Hepatocyte (in vitro differentiated cells): Measurements from ENCODE around the gene ASB10. TPM values are rescaled to one million over a fixed set of nuclear protein-coding genes. Genes with fewer than 3 reads are reported as not detected.

Experiments used
- DNase-seq: peaks from one replicate; pipeline ENCODE4 v3.0.0-alpha.2; 2016; ENCODE audit warnings: low spot score
- H2AFZ ChIP-seq: fragments of 200-600 bp; sonication (generic); 2 replicates; pipeline ENCODE4 v1.6.0; 2016; ENCODE audit warnings: antibody characterized with exemption, mild to moderate bottlenecking
- H3K27ac ChIP-seq: fragments of 200-600 bp; sonication (generic); 2 replicates; pipeline ENCODE4 v1.5.1; 2016; ENCODE audit warnings: mild to moderate bottlenecking
- H3K27me3 ChIP-seq: fragments of 200-600 bp; sonication (generic); 2 replicates; pipeline ENCODE4 v1.6.1; 2016
- H3K36me3 ChIP-seq: fragments of 200-600 bp; sonication (generic); replicated peaks from 2 replicates; pipeline ENCODE4 v1.5.1; 2016; ENCODE audit warnings: low read depth; ENCODE audit not compliant: insufficient read depth
- H3K4me1 ChIP-seq: fragments of 200-600 bp; sonication (generic); 2 replicates; pipeline ENCODE4 v1.5.1; 2016; ENCODE audit warnings: mild to moderate bottlenecking, moderate library complexity; ENCODE audit not compliant: insufficient read depth
- H3K4me2 ChIP-seq: fragments of 200-600 bp; sonication (generic); 2 replicates; pipeline ENCODE4 v1.6.0; 2016
- H3K4me3 ChIP-seq: fragments of 200-600 bp; sonication (generic); 2 replicates; pipeline ENCODE4 v1.5.1; 2016; ENCODE audit warnings: mild to moderate bottlenecking
- H3K79me2 ChIP-seq: fragments of 200-600 bp; sonication (generic); 2 replicates; pipeline ENCODE4 v1.6.0; 2017; ENCODE audit warnings: mild to moderate bottlenecking
- H3K9me2 ChIP-seq: fragments of 200-600 bp; sonication (generic); replicated peaks from 2 replicates; pipeline ENCODE4 v1.6.0; 2017; ENCODE audit warnings: mild to moderate bottlenecking; ENCODE audit not compliant: insufficient read depth
- H3K9me3 ChIP-seq: fragments of 200-600 bp; sonication (generic); 2 replicates; pipeline ENCODE4 v1.5.1; 2016; ENCODE audit warnings: low read depth, mild to moderate bottlenecking
- H4K20me1 ChIP-seq: fragments of 200-600 bp; sonication (generic); 2 replicates; pipeline ENCODE4 v1.6.0; 2016; ENCODE audit warnings: mild to moderate bottlenecking; ENCODE audit not compliant: insufficient read depth, poor library complexity, severe bottlenecking
- EZH2 ChIP-seq: fragments of 200-600 bp; sonication (generic); IDR thresholded peaks from 2 replicates; pipeline ENCODE4 v1.6.1; 2016; ENCODE audit warnings: antibody characterized with exemption, mild to moderate bottlenecking, borderline replicate concordance
- EZH2phosphoT487 ChIP-seq: fragments of 200-600 bp; sonication (generic); IDR thresholded peaks from one replicate; pipeline ENCODE4 v1.6.1; 2018; ENCODE audit warnings: antibody characterized with exemption, mild to moderate bottlenecking, low read depth, moderate library complexity; ENCODE audit not compliant: unreplicated experiment, severe bottlenecking
- whole genome bisulfite sequencing: methylation state at CpG from one replicate; pipeline ENCODE4 v1.1.6; 2016; ENCODE audit warnings: low lambda C conversion rate; ENCODE audit errors: missing lambda C conversion rate; 5-methylcytosine and 5-hydroxymethylcytosine counted together
- polyA plus RNA-seq: library from polyadenylated mRNA; unstranded; fragments of >200 nt; fragmentation: Nextera tagmentation; extraction: Ambion mirVana; gene quantifications from 2 replicates; pipeline ENCODE4 v1.2.1, GENCODE V29; 2016
- total RNA-seq: library from RNA; depleted of rRNA; stranded (reverse); fragments of >200 nt; gene quantifications from 2 replicates; pipeline ENCODE4 v1.2.3, GENCODE V29; 2014
- TF ChIP-seq, protein P1 (sequence below): fragments of 200-600 bp; sonication (generic); IDR thresholded peaks from 2 replicates; pipeline ENCODE4 v1.5.1; 2016; ENCODE audit warnings: antibody characterized with exemption, mild to moderate bottlenecking; ENCODE audit not compliant: poor library complexity

Gene ASB10
- total and polyA plus RNA-seq, 2 experiments from 2014 or later, result not detected

GRCh38 chr7:151206914-151207313, 19.9 kb upstream of the ASB10 start:
- no peaks in the 10 kb centered on the region for H3K27me3 ChIP-seq
- WGBS, result 70% methylated on average over 9 of the region's 9 CpGs
- no peaks in the 10 kb centered on the region for H3K9me2 ChIP-seq
- H4K20me1 ChIP-seq, result no peaks in the 10 kb centered on the region
- H3K4me1 ChIP-seq, result no peaks in the 10 kb centered on the region
- H3K4me2 ChIP-seq, result no peak overlapping the region
- H3K27ac ChIP-seq, result no peak overlapping the region
- no peaks in the 10 kb centered on the region for H3K9me3 ChIP-seq
- H3K36me3 ChIP-seq, result no peaks in the 10 kb centered on the region
- no peak for DNase-seq
- H3K79me2 ChIP-seq, result no peaks in the 10 kb centered on the region
- no peak overlapping the region for H3K4me3 ChIP-seq
- H2AFZ ChIP-seq, result no peak overlapping the region
- TF ChIP-seq, protein P1, sequence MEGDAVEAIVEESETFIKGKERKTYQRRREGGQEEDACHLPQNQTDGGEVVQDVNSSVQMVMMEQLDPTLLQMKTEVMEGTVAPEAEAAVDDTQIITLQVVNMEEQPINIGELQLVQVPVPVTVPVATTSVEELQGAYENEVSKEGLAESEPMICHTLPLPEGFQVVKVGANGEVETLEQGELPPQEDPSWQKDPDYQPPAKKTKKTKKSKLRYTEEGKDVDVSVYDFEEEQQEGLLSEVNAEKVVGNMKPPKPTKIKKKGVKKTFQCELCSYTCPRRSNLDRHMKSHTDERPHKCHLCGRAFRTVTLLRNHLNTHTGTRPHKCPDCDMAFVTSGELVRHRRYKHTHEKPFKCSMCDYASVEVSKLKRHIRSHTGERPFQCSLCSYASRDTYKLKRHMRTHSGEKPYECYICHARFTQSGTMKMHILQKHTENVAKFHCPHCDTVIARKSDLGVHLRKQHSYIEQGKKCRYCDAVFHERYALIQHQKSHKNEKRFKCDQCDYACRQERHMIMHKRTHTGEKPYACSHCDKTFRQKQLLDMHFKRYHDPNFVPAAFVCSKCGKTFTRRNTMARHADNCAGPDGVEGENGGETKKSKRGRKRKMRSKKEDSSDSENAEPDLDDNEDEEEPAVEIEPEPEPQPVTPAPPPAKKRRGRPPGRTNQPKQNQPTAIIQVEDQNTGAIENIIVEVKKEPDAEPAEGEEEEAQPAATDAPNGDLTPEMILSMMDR, result no peak
- no peak for TF ChIP-seq EZH2
- TF ChIP-seq EZH2phosphoT487, result no peak

GRCh38 chr7:151205730-151206129, 18.7 kb upstream of the ASB10 start:
- Histone ChIP-seq H4K20me1 (no peaks in the 10 kb centered on the region), H3K9me2 (no peaks in the 10 kb centered on the region), H3K36me3 (no peaks in the 10 kb centered on the region), H3K4me1 (no peaks in the 10 kb centered on the region), H2AFZ (no peak overlapping the region), H3K4me3 (no peak overlapping the region), H3K27ac (no peak overlapping the region), H3K79me2 (no peaks in the 10 kb centered on the region), H3K27me3 (no peaks in the 10 kb centered on the region), H3K9me3 (no peaks in the 10 kb centered on the region), H3K4me2 (no peak overlapping the region)
- WGBS, result 82% methylated on average over 6 of the region's 6 CpGs
- TF ChIP-seq EZH2phosphoT487 (no peak), EZH2 (no peak)
- TF ChIP-seq, protein P1, result no peak
- DNase-seq, result no peak

GRCh38 chr7:151204383-151205032, 17.5 kb upstream of the ASB10 start:
- TF ChIP-seq EZH2phosphoT487, result no peak
- TF ChIP-seq, protein P1, result no peak
- no peak for TF ChIP-seq EZH2
- Histone ChIP-seq H3K9me3 (no peaks in the 10 kb centered on the region), H3K79me2 (no peaks in the 10 kb centered on the region), H4K20me1 (no peaks in the 10 kb centered on the region), H3K36me3 (no peaks in the 10 kb centered on the region), H3K4me3 (no peak overlapping the region), H3K9me2 (no peaks in the 10 kb centered on the region), H3K4me2 (no peak overlapping the region), H3K27me3 (no peaks in the 10 kb centered on the region), H2AFZ (no peak overlapping the region), H3K27ac (no peak overlapping the region), H3K4me1 (no peaks in the 10 kb centered on the region)
- DNase-seq, result no peak
- WGBS, result 91% methylated on average over 40 of the region's 48 CpGs
